Caki2 (cell line): ENCODE results near the gene IFT122. TPM values are rescaled to one million over a fixed set of nuclear protein-coding genes. Genes with fewer than 3 reads are reported as not detected.
"Not testable (repeated sequence)": the region's sequence is repeated elsewhere in the genome, so short reads cannot be mapped to it uniquely, and the experiment has no call there.

Experiments used
- DNase-seq: peaks from one replicate; pipeline ENCODE4 v3.0.0-alpha.2; 2015; ENCODE audit warnings: low read depth
- in situ Hi-C: cut with HindIII; loops from 2 replicates; pipeline ENCODE4 v1.10.0; 2016; ENCODE audit warnings: low sequenced_read_pairs, low pct_unique_long_range_greater_than_20kb, mixed read lengths
- total RNA-seq: library from RNA; depleted of rRNA; stranded (reverse); fragments of >200 nt; shearing (Covaris generic); gene quantifications from 2 replicates; pipeline ENCODE4 v1.2.3, GENCODE V29; 2014; ENCODE audit warnings: low replicate concordance

The IFT122 gene
- total RNA-seq, 1 experiment from 2014 or later, result 23.4 TPM

DNA sequence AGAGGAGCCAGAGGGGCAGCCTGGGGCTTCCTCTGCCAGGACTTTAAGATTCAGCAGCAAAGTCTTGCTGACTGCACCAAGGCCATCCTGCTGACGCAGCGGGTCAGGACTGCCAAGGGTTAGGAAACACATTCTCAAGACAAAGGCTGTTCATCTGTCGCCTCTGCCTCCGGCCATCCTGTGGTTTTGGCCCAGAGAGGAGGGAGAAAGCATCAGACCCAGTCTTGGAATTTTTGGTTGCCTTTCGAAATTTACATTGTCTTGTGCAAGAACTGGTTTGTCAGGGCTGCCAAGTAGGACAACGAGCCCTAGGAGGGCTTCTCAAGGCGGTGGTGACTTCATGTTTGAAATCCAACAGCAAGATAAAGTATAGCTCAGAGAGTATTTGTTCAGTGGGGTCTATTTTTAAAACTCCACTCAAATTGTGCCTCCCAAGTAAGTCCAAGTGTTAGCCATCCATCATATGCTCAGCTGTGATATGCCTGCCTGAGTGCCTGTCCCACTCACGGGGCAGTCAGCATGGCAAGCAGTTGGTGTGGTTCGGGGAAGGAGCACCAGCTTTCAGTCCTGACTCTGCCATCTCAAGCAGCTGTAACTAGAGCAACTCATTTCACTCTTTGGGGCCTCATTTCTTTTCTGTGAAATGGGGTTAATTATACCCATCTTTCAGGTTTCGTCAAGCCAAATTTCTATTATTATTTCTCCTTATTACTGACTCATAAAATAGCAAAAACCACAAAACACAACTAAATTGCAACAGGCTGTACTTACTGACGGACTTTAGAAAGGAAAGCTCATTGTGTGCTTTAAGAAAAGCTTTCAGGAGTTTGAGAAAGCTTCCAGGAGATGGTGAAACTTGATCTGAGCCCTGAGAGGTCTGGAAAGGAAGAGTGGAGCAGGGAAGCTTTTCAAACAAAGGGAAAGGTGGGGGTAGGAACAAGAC is 46.0 kb downstream of the IFT122 start:
- in situ Hi-C loops, result no loop called here
- no peak for DNase-seq

DNA sequence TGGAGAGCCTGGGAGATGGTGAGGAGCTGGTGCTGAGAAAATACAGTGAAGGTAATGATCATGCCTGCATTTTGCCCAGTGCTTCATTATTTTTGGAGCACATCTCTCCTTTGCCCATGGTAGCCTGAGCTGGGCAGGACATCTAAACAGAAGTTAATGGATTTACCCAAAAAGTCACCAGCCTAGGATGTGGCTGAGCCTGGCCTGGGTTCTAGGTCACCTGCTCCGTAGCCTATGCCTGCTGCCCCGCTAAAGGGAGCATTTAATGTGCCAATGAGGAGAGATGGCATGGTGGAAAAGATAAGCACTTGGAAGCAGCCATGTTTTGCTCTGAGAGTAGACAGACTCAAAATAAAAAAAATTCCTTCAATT is 46.6 kb downstream of the IFT122 start:
- in situ Hi-C loops, result no loop called here
- DNase-seq, result no peak

DNA sequence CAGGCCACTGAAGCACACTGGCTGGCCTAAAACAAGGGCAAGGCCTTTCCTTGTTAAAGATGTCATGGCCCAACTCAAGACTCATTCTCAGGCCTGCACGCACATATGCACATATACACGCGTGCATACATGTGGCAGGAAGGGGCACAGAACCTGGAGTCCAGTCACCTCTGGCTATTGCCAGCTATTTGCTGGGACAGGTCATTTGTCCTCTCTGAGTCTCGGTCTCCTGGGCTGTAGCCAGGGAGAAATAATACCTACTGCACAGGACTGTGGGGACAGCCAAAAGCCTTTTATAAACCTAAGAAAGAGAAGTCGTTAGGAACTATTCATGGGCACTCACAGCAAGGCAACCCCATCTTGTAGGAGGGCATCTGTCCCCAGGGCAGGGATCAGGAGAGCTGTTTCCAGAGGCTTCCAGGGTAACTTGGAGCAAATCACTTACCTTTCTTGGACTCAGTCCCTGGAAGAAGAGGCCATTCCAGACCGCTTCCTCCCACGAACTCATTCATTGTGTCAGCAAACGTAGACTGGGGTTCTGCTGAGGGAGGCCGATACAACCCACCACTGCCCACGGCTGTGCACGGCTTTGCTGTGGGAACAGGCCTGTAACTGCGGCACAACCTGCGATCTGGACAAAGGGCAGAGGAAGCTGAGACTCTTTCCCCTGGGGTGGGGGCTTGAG is 47.3 kb downstream of the IFT122 start:
- no peak for DNase-seq
- in situ Hi-C loops, result no loop called here

DNA sequence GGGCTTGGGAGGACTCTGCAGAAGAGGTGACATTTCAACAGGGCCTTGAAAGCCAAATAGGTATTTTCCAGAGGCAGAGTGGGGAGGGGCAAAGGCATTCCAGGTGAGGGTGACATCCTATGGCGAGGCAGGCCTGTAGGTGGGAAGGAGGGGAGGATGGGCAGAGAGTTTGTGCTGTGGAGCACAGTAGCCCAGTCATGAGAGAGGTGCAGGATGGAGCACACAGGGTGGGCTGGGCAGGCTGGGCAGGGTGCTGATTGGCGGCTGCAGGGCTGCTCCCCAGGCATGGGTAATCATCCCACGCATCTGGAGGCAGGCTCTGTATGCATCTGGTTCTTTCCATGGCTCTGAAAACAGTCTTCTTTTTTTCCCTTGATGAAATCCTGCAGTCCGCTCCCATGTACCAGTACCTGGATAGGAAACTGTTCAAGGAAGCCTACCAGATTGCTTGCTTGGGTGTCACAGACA is 47.9 kb downstream of the IFT122 start:
- in situ Hi-C loops, result not testable (repeated sequence)

DNA sequence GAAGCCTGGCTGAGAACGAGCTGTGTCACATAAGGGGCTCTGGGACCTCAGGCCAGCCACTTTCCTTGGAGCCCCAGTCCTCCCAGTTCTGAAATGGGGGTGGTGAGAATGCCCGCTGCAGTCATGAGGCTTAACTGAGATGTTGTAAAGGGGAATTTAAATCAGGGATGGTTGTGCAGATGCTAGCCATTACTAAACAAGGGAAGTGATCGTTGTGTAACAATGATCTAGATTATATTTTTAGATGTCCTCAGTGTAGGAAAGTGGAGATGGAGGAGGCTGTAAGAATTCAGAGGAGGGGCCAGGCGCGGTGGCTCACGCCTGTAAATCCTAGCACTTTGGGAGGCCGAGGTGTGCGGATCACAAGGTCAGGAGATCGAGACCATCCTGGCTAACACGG is 49.2 kb downstream of the IFT122 start:
- DNase-seq, in situ Hi-C loops: not testable (repeated sequence)

More for the DNA sequence above, 47.9 kb downstream of the IFT122 start:
- not testable (repeated sequence) for DNase-seq

DNA sequence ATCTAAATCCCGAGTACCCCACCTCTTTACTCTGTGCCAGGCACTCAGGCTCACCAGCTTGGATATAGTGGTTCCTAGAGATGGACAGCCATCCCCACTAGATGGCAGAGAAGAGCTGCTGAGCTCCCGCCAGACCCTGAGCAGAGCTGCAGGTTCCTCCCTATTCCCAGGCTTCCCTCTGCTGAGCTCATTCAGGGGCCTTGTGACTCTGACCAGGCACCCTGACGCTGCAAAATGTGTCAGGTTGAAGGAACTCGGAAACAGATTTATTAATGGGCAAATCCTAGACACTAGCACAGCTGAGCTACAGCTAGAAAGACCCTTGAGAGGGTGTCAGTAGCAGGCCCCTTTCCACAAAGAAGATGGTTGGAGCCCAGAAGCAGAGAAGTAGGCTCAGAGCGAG is 50.2 kb downstream of the IFT122 start:
- peak; percentile 85 for DNase-seq
- in situ Hi-C loops, result no loop called here

DNA sequence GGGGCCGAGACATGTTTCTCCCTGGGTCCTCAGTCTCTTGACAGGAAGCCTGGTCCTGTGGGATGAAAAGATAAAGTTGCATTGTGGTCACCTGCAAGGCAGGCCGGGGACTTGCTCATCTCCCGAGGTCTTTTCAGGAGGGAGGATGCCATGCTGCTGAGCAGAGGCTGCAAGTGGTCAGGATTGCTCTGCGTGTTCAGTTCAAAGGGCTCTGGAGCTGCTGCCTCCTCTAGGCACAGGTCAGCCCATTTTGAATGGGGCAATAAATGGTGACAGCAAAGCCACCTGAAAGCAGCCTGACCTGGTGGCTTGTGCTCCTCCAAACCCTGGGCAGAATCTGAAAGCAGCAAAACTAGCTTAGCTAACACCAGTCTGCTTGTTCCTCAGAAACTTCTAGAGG is 51.1 kb downstream of the IFT122 start:
- in situ Hi-C loops, DNase-seq: not testable (repeated sequence)

DNA sequence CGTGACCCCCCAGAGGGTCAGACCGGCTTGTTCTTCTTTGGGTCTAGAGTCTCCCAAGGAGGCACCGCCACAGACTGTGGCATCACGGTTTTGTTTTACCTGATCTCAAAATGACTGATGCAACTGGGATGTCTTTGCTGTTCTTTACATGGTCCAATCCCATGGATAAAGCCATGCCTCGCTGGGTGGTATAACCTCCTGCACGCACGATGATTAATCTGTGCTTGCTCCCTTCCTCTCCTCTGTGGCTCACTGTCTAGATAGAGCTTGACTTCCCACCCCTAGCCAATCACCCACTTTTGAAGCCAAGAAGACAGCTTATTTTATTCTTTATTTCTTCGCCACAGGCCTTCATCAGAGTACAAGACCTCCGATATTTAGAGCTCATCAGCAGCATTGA is 51.8 kb downstream of the IFT122 start:
- in situ Hi-C loops, result no loop called here
- DNase-seq, result no peak

DNA sequence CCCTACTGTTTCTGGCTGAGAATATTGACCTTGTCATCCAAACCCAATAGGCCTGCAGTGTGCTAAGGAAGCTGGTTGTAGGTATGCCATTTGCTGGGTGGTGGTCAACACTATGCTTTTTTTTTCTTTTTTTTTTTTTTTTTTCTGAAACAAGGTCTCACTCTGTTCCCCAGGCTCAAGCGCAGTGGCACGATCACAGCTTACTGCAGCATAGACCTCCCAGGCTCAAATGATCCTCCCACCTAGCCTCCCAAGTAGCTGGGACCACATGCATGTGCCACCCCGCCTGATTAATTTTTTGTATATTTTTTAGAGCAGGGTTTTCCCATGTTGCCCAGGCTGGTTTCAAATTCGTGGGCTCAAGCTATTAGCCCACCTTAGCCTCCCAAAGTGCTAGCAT is 52.7 kb downstream of the IFT122 start:
- no peak for DNase-seq
- in situ Hi-C loops, result no loop called here

DNA sequence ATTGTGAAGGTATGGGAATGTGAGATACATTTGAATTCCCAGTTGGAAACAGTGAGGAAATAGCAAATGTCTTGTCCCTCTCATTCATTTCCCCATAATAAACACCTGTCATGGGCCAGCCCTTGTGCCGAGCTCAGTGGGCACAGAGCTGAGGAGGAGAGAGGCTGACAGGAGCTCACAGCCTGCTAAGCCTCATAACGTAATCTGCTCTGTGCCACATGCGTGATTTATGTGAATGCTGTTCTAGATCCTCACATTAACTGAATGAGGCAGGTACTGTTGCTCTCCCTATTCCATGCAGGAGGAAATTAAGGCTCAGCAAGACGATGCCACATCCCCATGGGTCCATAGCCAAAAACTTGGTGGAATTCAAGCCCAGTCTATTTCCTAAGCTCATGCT is 53.2 kb downstream of the IFT122 start:
- in situ Hi-C loops, result no loop called here
- no peak for DNase-seq

DNA sequence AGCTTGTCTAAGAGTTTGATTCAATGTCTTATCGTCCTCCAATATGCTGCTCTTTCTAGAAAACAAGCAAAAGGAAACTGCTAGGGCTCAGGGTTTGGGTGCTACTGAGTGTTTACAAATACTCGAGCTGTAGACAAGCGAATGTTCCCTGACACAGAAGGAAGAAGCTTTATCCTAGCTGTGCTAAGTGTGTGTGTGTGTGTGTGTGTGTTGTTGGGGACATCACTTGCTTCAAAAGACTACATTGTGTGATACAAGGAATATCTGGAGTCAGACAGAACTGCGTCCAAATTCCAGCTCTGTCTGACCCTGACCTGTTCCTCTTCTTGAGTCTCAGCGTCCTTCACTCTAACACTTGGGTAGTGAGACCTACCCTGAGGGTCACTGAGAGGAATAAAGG is 54.5 kb downstream of the IFT122 start:
- in situ Hi-C loops, result not testable (repeated sequence)

DNA sequence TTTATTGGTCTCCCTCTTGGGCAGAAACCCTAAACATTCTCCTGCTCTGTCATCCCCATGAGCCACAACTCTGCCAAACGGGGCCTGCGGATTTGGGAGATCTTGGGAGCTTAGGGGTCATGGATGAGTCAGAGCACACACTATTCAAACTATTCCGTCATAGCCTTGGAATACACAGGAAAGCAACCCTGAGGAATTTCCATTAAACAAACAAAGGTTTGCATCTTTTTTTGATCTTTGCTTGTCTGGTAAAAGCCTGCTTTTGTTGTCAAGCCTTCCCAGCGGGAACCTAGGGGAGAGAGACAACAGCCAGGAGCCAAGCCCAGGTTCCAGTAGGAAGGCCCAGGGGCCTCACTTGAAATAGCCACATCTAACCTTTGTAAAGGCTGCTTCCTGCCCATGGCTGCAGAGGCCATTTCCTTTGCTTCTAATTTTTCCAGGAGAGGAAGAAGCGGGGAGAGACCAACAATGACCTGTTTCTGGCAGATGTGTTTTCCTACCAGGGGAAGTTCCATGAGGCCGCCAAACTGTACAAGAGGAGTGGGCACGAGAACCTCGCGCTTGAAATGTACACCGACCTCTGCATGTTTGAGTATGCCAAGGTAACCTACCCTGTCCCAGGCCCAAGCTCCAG is 55.1 kb downstream of the IFT122 start:
- in situ Hi-C loops, result not testable (repeated sequence)
- DNase-seq, result peak; percentile 14

More for the DNA sequence above, 54.5 kb downstream of the IFT122 start:
- DNase-seq, result not testable (repeated sequence)

DNA sequence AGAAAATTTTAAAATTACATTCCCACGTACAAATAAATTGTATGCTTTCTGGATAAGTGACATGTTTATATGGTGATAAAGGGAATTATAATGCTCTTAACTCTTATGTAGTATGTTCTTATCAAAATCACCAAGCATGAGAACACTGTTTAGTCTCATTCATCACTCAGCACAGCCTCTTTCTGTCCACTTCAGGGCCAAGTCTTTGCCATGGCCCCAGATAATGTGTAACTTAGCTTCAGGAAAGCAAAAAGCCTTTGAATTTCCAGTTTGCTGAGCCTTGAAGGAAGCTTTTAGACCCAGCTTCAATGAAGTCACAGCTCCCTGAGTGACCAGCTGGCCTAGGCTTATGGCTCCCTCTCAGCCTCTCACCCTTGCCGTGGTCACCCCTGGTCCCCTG is 57.9 kb downstream of the IFT122 start:
- DNase-seq, in situ Hi-C loops: not testable (repeated sequence)

DNA sequence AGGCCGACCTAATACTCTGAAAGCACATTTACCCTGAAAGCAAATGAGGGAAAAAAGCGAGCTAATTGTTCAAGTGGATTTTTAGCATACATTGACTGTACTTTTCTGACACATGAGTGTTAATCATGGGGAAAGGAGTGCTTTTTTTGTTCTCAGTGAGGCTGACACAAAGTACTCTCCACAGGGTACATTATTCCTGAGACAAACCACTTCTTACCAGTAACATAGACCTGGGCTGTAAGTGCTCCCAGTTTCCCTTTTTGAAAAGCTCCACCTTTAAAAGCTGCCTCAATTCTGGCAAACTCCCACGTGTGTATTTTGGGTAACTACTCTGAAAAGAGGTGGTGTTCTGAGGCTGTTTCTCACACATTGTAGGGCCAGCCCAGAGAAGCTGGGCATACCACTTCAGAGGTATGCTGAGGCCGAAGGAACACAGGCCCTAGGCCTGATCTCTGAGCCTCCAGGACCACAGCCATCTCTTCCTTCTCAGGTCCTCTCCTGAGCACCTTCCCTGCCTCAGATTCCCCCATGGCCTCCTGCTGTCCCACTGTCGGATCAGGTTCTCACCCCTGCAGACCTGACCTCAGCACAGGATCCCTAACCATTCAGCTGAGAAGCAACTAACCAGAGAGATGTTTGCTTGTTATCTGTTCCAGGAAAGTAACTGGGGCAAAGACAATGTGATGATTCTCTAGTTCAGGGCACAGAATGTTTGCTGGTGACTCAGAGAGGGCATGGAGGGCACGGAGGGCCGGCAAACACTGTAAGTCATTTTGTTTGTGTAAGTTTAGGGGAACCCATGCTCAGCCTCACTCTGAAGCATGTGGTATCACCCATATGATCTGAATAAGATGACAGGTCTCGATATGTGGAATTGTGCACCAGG is 58.8 kb downstream of the IFT122 start:
- peak; percentile 10 for DNase-seq
- in situ Hi-C loops, result not testable (repeated sequence)

DNA sequence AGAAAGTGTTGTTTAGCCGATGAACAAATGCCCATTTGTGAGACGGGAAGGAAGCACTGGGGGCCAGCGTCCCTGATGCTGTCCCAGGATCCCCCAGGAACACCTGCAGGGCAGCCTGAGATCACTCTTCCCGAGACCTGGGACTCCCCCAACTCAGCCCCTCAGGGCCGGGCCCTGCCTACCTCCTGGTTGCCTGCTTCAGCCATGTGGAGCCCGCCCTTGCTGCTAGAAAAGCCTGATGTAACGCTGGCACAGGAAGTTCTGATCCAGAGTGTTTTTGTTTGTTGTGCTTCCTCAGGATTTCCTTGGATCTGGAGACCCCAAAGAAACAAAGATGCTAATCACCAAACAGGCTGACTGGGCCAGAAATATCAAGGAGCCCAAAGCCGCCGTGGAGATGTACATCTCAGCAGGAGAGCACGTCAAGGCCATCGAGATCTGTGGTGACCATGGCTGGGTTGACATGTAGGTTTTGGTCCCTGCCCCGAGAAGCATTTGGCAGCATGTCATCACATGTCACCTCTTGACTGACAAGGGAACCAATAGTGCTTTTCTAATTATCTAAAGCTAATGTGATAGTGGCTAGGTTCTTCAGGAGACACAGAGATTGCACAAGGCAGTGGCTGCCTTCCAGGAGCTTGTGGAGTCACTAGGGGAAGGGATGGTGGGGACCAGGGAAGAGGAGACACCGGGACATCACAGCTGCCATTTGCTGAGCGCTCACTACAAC is 59.7 kb downstream of the IFT122 start:
- DNase-seq, in situ Hi-C loops: not testable (repeated sequence)

DNA sequence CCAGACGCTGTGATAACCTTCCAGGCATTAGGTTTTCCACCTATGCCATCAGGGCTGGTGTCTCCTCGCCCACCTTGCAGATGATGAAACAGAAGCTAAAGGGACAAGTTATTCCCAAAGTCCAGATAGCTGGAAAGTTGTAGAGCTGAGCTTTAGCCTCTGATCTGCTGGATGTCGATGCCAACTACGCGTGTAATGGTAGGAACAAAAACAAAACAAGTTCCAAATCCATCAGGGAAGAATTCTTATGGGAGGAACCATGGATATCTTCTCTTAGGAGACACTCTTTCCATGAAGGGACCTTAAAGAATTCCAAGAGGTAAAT is 60.3 kb downstream of the IFT122 start:
- no peak for DNase-seq
- in situ Hi-C loops, result no loop called here

DNA sequence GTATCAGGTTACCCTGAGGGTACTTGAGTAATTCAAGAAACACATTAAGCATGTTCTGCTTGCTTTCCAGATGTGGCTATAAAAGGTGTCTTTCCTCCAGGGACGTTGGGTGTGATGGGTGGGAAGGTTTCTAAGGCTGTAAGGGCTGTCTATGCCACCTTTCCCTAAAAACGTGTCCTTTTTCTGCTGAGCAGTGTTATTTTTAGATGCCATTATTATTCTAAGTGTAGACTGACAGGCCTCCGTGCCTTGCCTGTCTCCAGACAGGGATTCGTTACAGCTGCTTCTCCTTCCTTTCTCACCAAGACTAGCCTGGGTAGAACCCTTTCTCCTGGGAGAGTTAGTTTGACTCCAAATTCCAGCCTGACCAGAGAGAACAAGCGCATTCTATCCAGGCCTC is 61.6 kb downstream of the IFT122 start:
- no peak for DNase-seq
- in situ Hi-C loops, result no loop called here
